ENCODE data around the gene DNLZ. TPM values are rescaled to one million over a fixed set of nuclear protein-coding genes. Genes with fewer than 3 reads are reported as not detected.

Gene DNLZ
- polyA plus RNA-seq (2011; rRNA removed): 5.1 and 8.0 TPM in 2 replicates
- polyA plus RNA-seq (2012; cell fraction: cytosol; rRNA removed): 48.0 and 53.1 TPM in 2 replicates
- 55.1 and 58.4 TPM in 2 replicates for polyA plus RNA-seq (2012; cell fraction: nucleus; rRNA removed)
- 19.0 to 19.9 TPM (median 19.1 TPM) in 3 replicates for polyA plus RNA-seq (2017; fragmentation: RNase III; extraction: RNeasy Plus Mini Kit Qiagen cat#74134 plus additional on column Dnase treatment)
- 2.1 and 2.4 TPM in 2 replicates for polyA minus RNA-seq (2011; rRNA and poly(A)+ RNA removed)

- 0% methylated on average over 15 of the region's 97 CpGs for WGBS (ENCODE audit: missing lambda C conversion rate)
Measured at GRCh38 chr9:136363106-136363948, at the start of gene DNLZ. Gene DNLZ (minus strand): TSS chr9:136363744. CDS start chr9:136363714, 30 bp downstream.

More at GRCh38 chr9:136363106-136363948, at the start of gene DNLZ:
- DNase-seq (ENCODE audit: low read depth in 1 of 2, low spot score in 1 of 2) (peak; percentile 87 to 95), FAIRE-seq (no peak), ATAC-seq (peak; percentile 72 to 86)
- Histone ChIP-seq H3K4me2 (peak within 1 kb of the TSS; percentile 77), H3K9me3 (no peaks in the 10 kb centered on the region), H3K27ac (peak within 1 kb of the TSS; percentile 96 to 98), H3K4me3 (peak within 1 kb of the TSS; percentile 88), H3K4me1 (peaks cover 13% of the 10 kb centered on the region; the same call in 2 of the 3 replicates)
- POLR2A ChIA-PET: interaction anchor here (0.5 to 2.4 kb wide), 24 partner anchors 9 to 648 kb away, joined by 3 to 33 read pairs (median 4); partner anchors contain the start of genes ENTR1, PMPCA and SNAPC4
- CTCF ChIA-PET: interaction anchor here (0.6 to 3.9 kb wide), 38 partner anchors 9 to 358 kb away, joined by 3 to 29 read pairs (median 4); partner anchors contain the start of gene CARD9
- TF ChIP-seq RAD21 (conservative IDR thresholded peaks at IDR 0.05 in 1 of 2, IDR thresholded peaks at IDR 0.05 in 1 of 2): peak in 1 of 2 experiments; percentile 53; a peak in 4 of 5 replicates
- peak; percentile 74; the same call in 1 of the 2 replicates for TF ChIP-seq HOXB5 (CRISPR knock-in tag; IDR thresholded peaks at IDR 0.05)
- peak; percentile 66 for TF ChIP-seq SMC3 (IDR thresholded peaks at IDR 0.05)
- no peak for TF ChIP-seq EHMT2 (IDR thresholded peaks at IDR 0.05; ENCODE audit: low read depth)
- TF ChIP-seq BCL3 (IDR thresholded peaks at IDR 0.05): peak; percentile 94
- TF ChIP-seq TP53 (CRISPR knock-in tag; IDR thresholded peaks at IDR 0.05): peak; percentile 85; the same call in 1 of the 2 replicates
- TF ChIP-seq BHLHE40 (IDR thresholded peaks at IDR 0.05; ENCODE audit: low read depth, low read length): peak; percentile 85
- TF ChIP-seq MAZ (IDR thresholded peaks at IDR 0.05; ENCODE audit: borderline replicate concordance, low read depth, low read length): 0 out of 2 replicates have a peak, but pooled peaks have one; percentile 34
- TF ChIP-seq NPAS2 (CRISPR knock-in tag; IDR thresholded peaks at IDR 0.05; ENCODE audit: borderline replicate concordance): peak; percentile 72
- TF ChIP-seq MYC (IDR thresholded peaks at IDR 0.05; ENCODE audit: borderline replicate concordance, low read length): peak; percentile 97
- no peak for TF ChIP-seq HEYL (CRISPR knock-in tag; IDR thresholded peaks at IDR 0.05)
- no peak for TF ChIP-seq JUNB (IDR thresholded peaks at IDR 0.05)
- TF ChIP-seq ZSCAN20 (CRISPR knock-in tag; IDR thresholded peaks at IDR 0.05): peak; percentile 35; the same call in 1 of the 2 replicates
- TF ChIP-seq, protein P1, sequence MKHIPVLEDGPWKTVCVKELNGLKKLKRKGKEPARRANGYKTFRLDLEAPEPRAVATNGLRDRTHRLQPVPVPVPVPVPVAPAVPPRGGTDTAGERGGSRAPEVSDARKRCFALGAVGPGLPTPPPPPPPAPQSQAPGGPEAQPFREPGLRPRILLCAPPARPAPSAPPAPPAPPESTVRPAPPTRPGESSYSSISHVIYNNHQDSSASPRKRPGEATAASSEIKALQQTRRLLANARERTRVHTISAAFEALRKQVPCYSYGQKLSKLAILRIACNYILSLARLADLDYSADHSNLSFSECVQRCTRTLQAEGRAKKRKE (CRISPR knock-in tag; IDR thresholded peaks at IDR 0.05; ENCODE audit: low read depth): peak; percentile 84; the same call in 1 of the 2 replicates
- 0 out of 2 replicates have a peak, but pooled peaks have one; percentile 34 for TF ChIP-seq EHF (CRISPR knock-in tag; IDR thresholded peaks at IDR 0.05)
- TF ChIP-seq E2F6 (IDR thresholded peaks at IDR 0.05; ENCODE audit: borderline replicate concordance, low read depth): peak; percentile 100
- TF ChIP-seq FOSL2 (IDR thresholded peaks at IDR 0.05): no peak
- peak; percentile 15; the same call in 1 of the 2 replicates for TF ChIP-seq FOSL2 (CRISPR knock-in tag; IDR thresholded peaks at IDR 0.05)
- TF ChIP-seq ZC3H11A (IDR thresholded peaks at IDR 0.05): no peak
- TF ChIP-seq NFE2L2 (conservative IDR thresholded peaks at IDR 0.05; ENCODE audit: low read length): no peak
- no peak for TF ChIP-seq RCOR1 (IDR thresholded peaks at IDR 0.05; ENCODE audit: low read depth, low read length)
- peak; percentile 75; the same call in 1 of the 2 replicates for TF ChIP-seq PHF8 (IDR thresholded peaks at IDR 0.05; ENCODE audit: borderline replicate concordance, low read depth)
- no peak for TF ChIP-seq POLR2AphosphoS2 (conservative IDR thresholded peaks at IDR 0.05; ENCODE audit: low read length)
- TF ChIP-seq, protein P2, sequence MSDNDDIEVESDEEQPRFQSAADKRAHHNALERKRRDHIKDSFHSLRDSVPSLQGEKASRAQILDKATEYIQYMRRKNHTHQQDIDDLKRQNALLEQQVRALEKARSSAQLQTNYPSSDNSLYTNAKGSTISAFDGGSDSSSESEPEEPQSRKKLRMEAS (IDR thresholded peaks at IDR 0.05): peak; percentile 100
- TF ChIP-seq MAFK (IDR thresholded peaks at IDR 0.05; ENCODE audit: partially characterized antibody): no peak
- peak; percentile 76 for TF ChIP-seq POLR2A (IDR thresholded peaks at IDR 0.05; ENCODE audit: low read length)
- TF ChIP-seq HOXA7 (CRISPR knock-in tag; IDR thresholded peaks at IDR 0.05): no peak
- TF ChIP-seq, protein P3, sequence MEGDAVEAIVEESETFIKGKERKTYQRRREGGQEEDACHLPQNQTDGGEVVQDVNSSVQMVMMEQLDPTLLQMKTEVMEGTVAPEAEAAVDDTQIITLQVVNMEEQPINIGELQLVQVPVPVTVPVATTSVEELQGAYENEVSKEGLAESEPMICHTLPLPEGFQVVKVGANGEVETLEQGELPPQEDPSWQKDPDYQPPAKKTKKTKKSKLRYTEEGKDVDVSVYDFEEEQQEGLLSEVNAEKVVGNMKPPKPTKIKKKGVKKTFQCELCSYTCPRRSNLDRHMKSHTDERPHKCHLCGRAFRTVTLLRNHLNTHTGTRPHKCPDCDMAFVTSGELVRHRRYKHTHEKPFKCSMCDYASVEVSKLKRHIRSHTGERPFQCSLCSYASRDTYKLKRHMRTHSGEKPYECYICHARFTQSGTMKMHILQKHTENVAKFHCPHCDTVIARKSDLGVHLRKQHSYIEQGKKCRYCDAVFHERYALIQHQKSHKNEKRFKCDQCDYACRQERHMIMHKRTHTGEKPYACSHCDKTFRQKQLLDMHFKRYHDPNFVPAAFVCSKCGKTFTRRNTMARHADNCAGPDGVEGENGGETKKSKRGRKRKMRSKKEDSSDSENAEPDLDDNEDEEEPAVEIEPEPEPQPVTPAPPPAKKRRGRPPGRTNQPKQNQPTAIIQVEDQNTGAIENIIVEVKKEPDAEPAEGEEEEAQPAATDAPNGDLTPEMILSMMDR (IDR thresholded peaks at IDR 0.05): peak; percentile 97
- peak; percentile 89 to 99 for TF ChIP-seq JUN (IDR thresholded peaks at IDR 0.05)

Measured in A549 (cell line).